ENCODE measurements around the gene SOX6.
A peak's percentile ranks its signal among the peaks of the same experiment; 100 is the strongest.

The SOX6 gene

DNA sequence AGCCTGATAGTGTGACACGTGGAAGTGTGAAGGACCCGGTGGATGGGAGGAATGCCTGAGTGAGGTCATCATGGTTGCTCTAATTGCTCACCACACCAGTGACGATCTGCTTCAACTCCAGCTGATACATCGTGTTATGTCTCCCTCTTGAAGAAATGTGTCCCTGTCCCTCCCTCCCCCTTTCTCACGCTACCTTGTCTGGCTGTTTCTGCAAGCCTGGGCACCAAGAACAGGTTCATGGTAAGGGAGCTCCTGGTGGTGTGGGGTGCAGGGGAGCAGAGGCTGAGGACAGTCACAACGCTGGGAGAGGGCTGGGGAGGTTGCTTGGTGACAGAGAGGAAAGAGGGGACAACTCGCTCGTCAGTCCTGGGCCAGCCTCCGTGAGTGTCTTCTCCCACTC is 413.4 kb downstream of the SOX6 start:
- H3K9me3 ChIP-seq (ENCODE audit: control insufficient read depth, low read length), result no peaks in the 10 kb centered on the region
- no peaks in the 10 kb centered on the region for H3K27me3 ChIP-seq (ENCODE audit: control insufficient read depth, insufficient read depth, low read length)
- no peaks in the 10 kb centered on the region for H3K79me2 ChIP-seq
- TF ChIP-seq, protein P1, sequence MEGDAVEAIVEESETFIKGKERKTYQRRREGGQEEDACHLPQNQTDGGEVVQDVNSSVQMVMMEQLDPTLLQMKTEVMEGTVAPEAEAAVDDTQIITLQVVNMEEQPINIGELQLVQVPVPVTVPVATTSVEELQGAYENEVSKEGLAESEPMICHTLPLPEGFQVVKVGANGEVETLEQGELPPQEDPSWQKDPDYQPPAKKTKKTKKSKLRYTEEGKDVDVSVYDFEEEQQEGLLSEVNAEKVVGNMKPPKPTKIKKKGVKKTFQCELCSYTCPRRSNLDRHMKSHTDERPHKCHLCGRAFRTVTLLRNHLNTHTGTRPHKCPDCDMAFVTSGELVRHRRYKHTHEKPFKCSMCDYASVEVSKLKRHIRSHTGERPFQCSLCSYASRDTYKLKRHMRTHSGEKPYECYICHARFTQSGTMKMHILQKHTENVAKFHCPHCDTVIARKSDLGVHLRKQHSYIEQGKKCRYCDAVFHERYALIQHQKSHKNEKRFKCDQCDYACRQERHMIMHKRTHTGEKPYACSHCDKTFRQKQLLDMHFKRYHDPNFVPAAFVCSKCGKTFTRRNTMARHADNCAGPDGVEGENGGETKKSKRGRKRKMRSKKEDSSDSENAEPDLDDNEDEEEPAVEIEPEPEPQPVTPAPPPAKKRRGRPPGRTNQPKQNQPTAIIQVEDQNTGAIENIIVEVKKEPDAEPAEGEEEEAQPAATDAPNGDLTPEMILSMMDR (IDR thresholded peaks at IDR 0.05), result no peak
- no peak overlapping the region for H3K9ac ChIP-seq
- no peak overlapping the region for H3K27ac ChIP-seq
- no peak overlapping the region for H3K4me3 ChIP-seq (ENCODE audit: low read depth, low read length)
- H3K4me2 ChIP-seq (ENCODE audit: low read length), result no peak overlapping the region
- H2AFZ ChIP-seq, result no peak overlapping the region
- H3K36me3 ChIP-seq (ENCODE audit: control insufficient read depth, insufficient read depth, low read length), result no peaks in the 10 kb centered on the region
- peaks cover 2% of the 10 kb centered on the region for H3K4me1 ChIP-seq

DNA sequence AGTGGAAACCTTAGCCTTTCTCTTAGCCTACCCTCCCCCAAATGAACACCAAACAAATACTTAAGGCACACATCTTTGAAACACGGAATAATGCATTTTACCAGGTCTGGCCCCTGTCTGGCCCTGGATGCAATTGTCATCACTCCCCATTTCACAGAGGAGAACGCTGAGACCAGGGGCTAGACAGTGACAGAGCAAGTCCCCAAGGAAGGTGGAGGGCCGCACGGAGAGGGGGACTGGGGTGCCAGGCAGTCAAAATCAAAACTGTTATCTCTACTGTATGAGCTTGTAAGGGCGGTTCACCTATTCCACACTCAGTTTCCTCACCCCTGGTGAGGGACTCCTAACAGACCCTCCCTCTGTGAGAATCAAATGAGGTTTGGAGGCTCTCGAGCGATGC is 414.2 kb downstream of the SOX6 start:
- no peak overlapping the region for H3K4me2 ChIP-seq (ENCODE audit: low read length)
- no peak overlapping the region for H2AFZ ChIP-seq
- no peak overlapping the region for H3K9ac ChIP-seq
- TF ChIP-seq, protein P1 (IDR thresholded peaks at IDR 0.05), result no peak
- no peaks in the 10 kb centered on the region for H3K36me3 ChIP-seq (ENCODE audit: control insufficient read depth, insufficient read depth, low read length)
- no peak overlapping the region for H3K4me3 ChIP-seq (ENCODE audit: low read depth, low read length)
- H3K27ac ChIP-seq, result no peak overlapping the region
- peaks cover 2% of the 10 kb centered on the region for H3K4me1 ChIP-seq
- H3K27me3 ChIP-seq (ENCODE audit: control insufficient read depth, insufficient read depth, low read length), result no peaks in the 10 kb centered on the region
- H3K9me3 ChIP-seq (ENCODE audit: control insufficient read depth, low read length), result no peaks in the 10 kb centered on the region
- H3K79me2 ChIP-seq, result no peaks in the 10 kb centered on the region

DNA sequence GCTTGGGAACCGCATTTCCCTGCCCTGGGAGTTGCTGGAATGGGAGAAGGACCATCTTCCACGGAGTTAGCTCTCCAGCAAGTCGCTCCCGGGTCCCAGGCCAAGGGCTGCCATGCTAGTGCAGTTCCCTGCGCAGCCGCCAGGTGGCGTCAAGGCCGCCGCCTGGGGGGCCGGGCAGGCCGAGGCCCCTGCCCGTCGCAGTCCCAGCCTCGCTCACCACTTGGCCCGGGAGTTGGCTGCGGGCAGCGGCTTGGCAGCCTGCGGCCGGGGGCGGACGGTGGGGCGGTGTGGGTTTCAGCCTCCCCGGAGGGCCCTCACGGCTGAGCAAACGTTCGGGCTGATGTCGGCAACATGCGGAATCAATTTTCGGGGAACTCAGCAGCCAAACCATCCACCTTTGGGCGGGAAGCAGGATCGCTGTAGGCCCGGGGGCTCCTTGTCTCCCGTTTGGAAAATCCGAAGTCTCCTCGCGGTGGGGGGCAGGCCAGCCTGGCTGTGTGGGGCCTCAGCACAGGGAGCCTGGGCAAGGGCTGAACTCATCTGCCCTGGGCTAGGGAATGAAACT is 415.1 kb downstream of the SOX6 start:
- Histone ChIP-seq H3K4me1 (peaks cover 2% of the 10 kb centered on the region), H2AFZ (peak overlapping the region; percentile 20), H3K27me3 (ENCODE audit: control insufficient read depth, insufficient read depth, low read length) (no peaks in the 10 kb centered on the region), H3K9ac (no peak overlapping the region), H3K79me2 (no peaks in the 10 kb centered on the region), H3K36me3 (ENCODE audit: control insufficient read depth, insufficient read depth, low read length) (no peaks in the 10 kb centered on the region), H3K4me3 (ENCODE audit: low read depth, low read length) (no peak overlapping the region), H3K9me3 (ENCODE audit: control insufficient read depth, low read length) (no peaks in the 10 kb centered on the region), H3K27ac (no peak overlapping the region), H3K4me2 (ENCODE audit: low read length) (no peak overlapping the region)
- TF ChIP-seq, protein P1 (IDR thresholded peaks at IDR 0.05), result peak; percentile 62

DNA sequence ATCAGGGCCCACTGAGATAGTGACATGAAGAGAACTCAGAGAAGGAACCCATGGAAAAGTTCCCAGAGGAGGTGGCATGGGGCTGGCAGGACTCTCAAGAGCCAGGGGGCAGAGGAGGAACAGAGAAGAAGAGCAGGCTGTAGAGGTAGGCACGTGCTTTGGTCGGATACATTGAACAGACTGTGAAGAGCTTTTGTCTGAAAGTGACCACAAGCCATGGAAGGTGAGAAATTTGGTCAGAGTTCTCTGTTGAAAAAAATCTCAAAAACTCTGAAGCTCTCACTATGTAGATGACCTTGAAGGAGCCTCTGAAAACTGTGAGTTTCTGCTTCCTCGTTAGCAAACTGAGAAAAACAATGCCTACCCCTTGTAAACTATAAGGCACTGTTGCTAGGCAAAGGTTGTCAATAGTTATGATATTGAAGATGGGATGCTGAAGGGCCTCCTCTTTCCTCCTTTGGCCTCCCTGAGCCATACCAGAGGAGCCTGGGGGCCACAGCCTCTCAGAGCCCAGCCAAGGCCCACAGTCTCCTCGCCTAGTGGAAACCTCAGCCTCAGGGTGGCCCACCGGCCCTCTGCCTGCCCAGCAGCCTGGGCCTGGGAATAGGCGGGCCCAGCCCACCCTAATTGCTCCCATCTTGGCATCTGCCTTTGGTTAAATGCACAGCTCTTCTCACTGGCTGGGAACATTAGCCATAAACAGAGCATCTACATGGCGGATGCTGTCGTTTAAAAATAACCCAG is 415.7 kb downstream of the SOX6 start:
- Histone ChIP-seq H3K4me3 (ENCODE audit: low read depth, low read length) (no peak overlapping the region), H3K9me3 (ENCODE audit: control insufficient read depth, low read length) (no peaks in the 10 kb centered on the region), H3K9ac (no peak overlapping the region), H3K27ac (no peak overlapping the region), H2AFZ (no peak overlapping the region), H3K27me3 (ENCODE audit: control insufficient read depth, insufficient read depth, low read length) (no peaks in the 10 kb centered on the region), H3K4me1 (peaks cover 2% of the 10 kb centered on the region), H3K4me2 (ENCODE audit: low read length) (no peak overlapping the region), H3K79me2 (no peaks in the 10 kb centered on the region), H3K36me3 (ENCODE audit: control insufficient read depth, insufficient read depth, low read length) (no peaks in the 10 kb centered on the region)
- TF ChIP-seq, protein P1 (IDR thresholded peaks at IDR 0.05), result no peak

DNA sequence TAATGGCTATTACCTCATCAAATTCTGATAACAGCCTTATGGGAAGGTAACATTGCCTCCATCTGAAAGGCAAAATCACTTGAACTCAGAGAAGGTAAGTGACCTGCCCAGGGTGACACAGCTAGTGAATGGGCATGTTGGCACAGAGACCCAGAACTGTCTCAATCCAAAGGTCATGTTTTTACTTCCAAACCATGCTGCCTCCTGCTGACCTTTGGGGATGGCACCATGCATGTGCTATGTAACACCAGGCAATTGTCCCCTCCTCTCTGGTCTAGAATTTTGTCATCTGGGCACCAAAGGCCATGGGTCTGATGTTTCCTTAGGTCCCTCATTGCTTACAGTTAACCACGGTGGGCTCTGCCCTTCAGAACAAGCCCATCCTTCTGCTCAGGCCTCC is 417.4 kb downstream of the SOX6 start:
- Histone ChIP-seq H3K79me2 (no peaks in the 10 kb centered on the region), H3K9me3 (ENCODE audit: control insufficient read depth, low read length) (no peaks in the 10 kb centered on the region), H3K27ac (no peak overlapping the region), H3K4me1 (peaks cover 2% of the 10 kb centered on the region), H3K9ac (no peak overlapping the region), H3K4me3 (ENCODE audit: low read depth, low read length) (no peak overlapping the region), H3K4me2 (ENCODE audit: low read length) (no peak overlapping the region), H3K36me3 (ENCODE audit: control insufficient read depth, insufficient read depth, low read length) (no peaks in the 10 kb centered on the region), H3K27me3 (ENCODE audit: control insufficient read depth, insufficient read depth, low read length) (no peaks in the 10 kb centered on the region), H2AFZ (no peak overlapping the region)
- TF ChIP-seq, protein P1 (IDR thresholded peaks at IDR 0.05), result no peak

Data from parathyroid adenoma (tissue), 2 donors.